GM23248 (cell line): ENCODE results near the gene GALNT5. TPM values are rescaled to one million over a fixed set of nuclear protein-coding genes. Genes with fewer than 3 reads are reported as not detected.
A peak's percentile ranks its signal among the peaks of the same experiment; 100 is the strongest.

ENCODE experiments used
- DNase-seq: peaks from one replicate; pipeline ENCODE4 v3.0.0-alpha.2; 2015
- H2AFZ ChIP-seq: fragments of 200-600 bp; sonication (generic); 2 replicates; pipeline ENCODE4 v1.6.1; 2016; ENCODE audit warnings: antibody characterized with exemption
- H3F3A ChIP-seq: fragments of 200-600 bp; sonication (generic); 2 replicates; pipeline ENCODE4 v1.6.1; 2016; ENCODE audit warnings: mild to moderate bottlenecking, antibody characterized with exemption, mixed run types; ENCODE audit not compliant: insufficient read depth
- H3K27ac ChIP-seq: fragments of 200-600 bp; sonication (generic); 2 replicates; pipeline ENCODE4 v1.5.1; 2016; ENCODE audit warnings: mild to moderate bottlenecking
- H3K27me3 ChIP-seq: fragments of 200-600 bp; sonication (generic); replicated peaks from 2 replicates; pipeline ENCODE4 v1.6.1; 2016; ENCODE audit warnings: mild to moderate bottlenecking; ENCODE audit not compliant: insufficient read depth
- H3K36me3 ChIP-seq: fragments of 200-600 bp; sonication (generic); 2 replicates; pipeline ENCODE4 v1.6.1; 2016; ENCODE audit warnings: low read depth, mild to moderate bottlenecking
- H3K4me1 ChIP-seq: fragments of 200-600 bp; sonication (generic); 2 replicates; pipeline ENCODE4 v1.6.1; 2016; ENCODE audit warnings: mild to moderate bottlenecking; ENCODE audit not compliant: insufficient read depth
- H3K4me2 ChIP-seq: fragments of 200-600 bp; sonication (generic); one replicate; pipeline ENCODE4 v1.6.1; 2016; ENCODE audit warnings: mild to moderate bottlenecking; ENCODE audit not compliant: unreplicated experiment
- H3K4me3 ChIP-seq: fragments of 200-600 bp; sonication (generic); 2 replicates; pipeline ENCODE4 v1.5.1; 2016; ENCODE audit warnings: mild to moderate bottlenecking
- H3K79me2 ChIP-seq: fragments of 200-600 bp; sonication (generic); 2 replicates; pipeline ENCODE4 v1.6.1; 2016; ENCODE audit warnings: mild to moderate bottlenecking; ENCODE audit not compliant: insufficient read depth
- H3K9ac ChIP-seq: fragments of 200-600 bp; sonication (generic); 2 replicates; pipeline ENCODE4 v1.6.1; 2016; ENCODE audit warnings: mild to moderate bottlenecking
- H3K9me2 ChIP-seq: fragments of 200-600 bp; sonication (generic); 2 replicates; pipeline ENCODE4 v1.6.1; 2016; ENCODE audit warnings: mixed run types, mild to moderate bottlenecking, moderate library complexity; ENCODE audit not compliant: insufficient read depth
- H3K9me3 ChIP-seq: fragments of 200-600 bp; sonication (generic); one replicate; pipeline ENCODE4 v1.6.1; 2017; ENCODE audit warnings: low read depth
- H4K20me1 ChIP-seq: fragments of 200-600 bp; sonication (generic); 2 replicates; pipeline ENCODE4 v1.6.0; 2016; ENCODE audit not compliant: insufficient read depth
- EZH2 ChIP-seq: fragments of 200-600 bp; sonication (generic); IDR thresholded peaks from 2 replicates; pipeline ENCODE4 v1.6.1; 2018; ENCODE audit warnings: antibody characterized with exemption, mild to moderate bottlenecking; ENCODE audit not compliant: insufficient read depth, poor library complexity, severe bottlenecking
- EZH2phosphoT487 ChIP-seq: fragments of 200-600 bp; sonication (generic); IDR thresholded peaks from 2 replicates; pipeline ENCODE4 v1.6.1; 2018; ENCODE audit warnings: antibody characterized with exemption, moderate library complexity, mild to moderate bottlenecking, low read depth; ENCODE audit not compliant: insufficient read depth
- WGBS, 2 experiments: methylation state at CpG; one replicate each; pipeline ENCODE4 v1.1.6; 2015 to 2017; ENCODE audit warnings: low lambda C conversion rate in 2 of 2, low coverage in 1 of 2; ENCODE audit errors: missing lambda C conversion rate in 2 of 2; 5-methylcytosine and 5-hydroxymethylcytosine counted together
- in situ Hi-C: fragments of 300-500 bp; cut with MboI; formaldehyde crosslinking; loops from 2 replicates; pipeline ENCODE4 v1.15.0; 2020
- polyA plus RNA-seq: library from polyadenylated mRNA; unstranded; fragments of >200 nt; fragmentation: Nextera tagmentation; extraction: Ambion mirVana; gene quantifications from 2 replicates; pipeline ENCODE4 v1.2.1, GENCODE V29; 2016
- total RNA-seq: library from RNA; depleted of rRNA; stranded (reverse); fragments of >200 nt; shearing (Covaris generic); gene quantifications from 2 replicates; pipeline ENCODE4 v1.2.3, GENCODE V29; 2014

Gene GALNT5
- total and polyA plus RNA-seq, 2 experiments from 2014 or later: 83.5 to 114 TPM

GRCh38 chr2:157322432-157322831 lies 64.9 kb downstream of the GALNT5 start:
- Histone ChIP-seq H3K27me3 (no peaks in the 10 kb centered on the region), H3F3A (peaks cover 9% of the 10 kb centered on the region; the same call in 1 of the 2 replicates)
- in situ Hi-C loops: no loop called here

GRCh38 chr2:157324331-157324843 lies 66.9 kb downstream of the GALNT5 start:
- in situ Hi-C loops: no loop called here

More at GRCh38 chr2:157322432-157322831, 64.9 kb downstream of the GALNT5 start:
- Histone ChIP-seq H3K4me2 (no peak overlapping the region), H3K9ac (no peak overlapping the region), H2AFZ (no peak overlapping the region), H3K9me3 (no peaks in the 10 kb centered on the region), H3K36me3 (no peaks in the 10 kb centered on the region), H3K4me3 (no peak overlapping the region), H3K79me2 (no peaks in the 10 kb centered on the region), H4K20me1 (no peaks in the 10 kb centered on the region), H3K4me1 (0 out of 2 replicates have a peak, but pooled peaks cover 6% of the 10 kb centered on the region), H3K27ac (no peak overlapping the region), H3K9me2 (no peaks in the 10 kb centered on the region)
- TF ChIP-seq EZH2 (no peak), EZH2phosphoT487 (no peak)
- DNase-seq: no peak
- WGBS, 2 experiments: 90 to 94% methylated on average over 4 of the region's 4 CpGs

DNA sequence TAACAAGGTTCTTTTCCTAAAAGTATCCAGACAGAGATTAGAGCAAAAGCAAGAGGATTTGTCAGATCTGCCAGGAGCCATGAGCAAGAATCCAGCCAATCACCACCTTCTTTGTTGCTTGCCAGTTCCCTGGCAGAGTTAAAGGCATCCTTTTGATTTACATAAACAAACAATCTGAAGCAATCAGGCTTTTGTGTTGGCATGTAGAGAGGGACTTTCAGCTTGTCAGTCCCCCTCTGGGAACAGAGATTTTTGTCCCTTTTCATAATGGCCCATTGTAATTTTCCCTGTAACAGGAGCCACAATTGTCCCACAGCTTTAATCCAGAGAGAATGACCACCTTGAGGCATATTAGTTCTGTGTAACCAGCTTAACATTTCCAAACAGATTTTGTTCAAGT lies 68.3 kb downstream of the GALNT5 start, which contains the start of gene ERMN:
TSS of gene ERMN (minus strand) at position 39 of the 400 bp plus-strand sequence. CDS start 182 bp downstream, outside the sequence.
- Histone ChIP-seq H3K79me2 (no peaks in the 10 kb centered on the region), H2AFZ (no peak within 1 kb of the TSS), H3K27me3 (no peaks in the 10 kb centered on the region), H3K4me3 (no peak within 1 kb of the TSS), H4K20me1 (no peaks in the 10 kb centered on the region), H3K27ac (no peak within 1 kb of the TSS), H3K9me3 (no peaks in the 10 kb centered on the region), H3K36me3 (no peaks in the 10 kb centered on the region), H3K9ac (no peak within 1 kb of the TSS), H3F3A (no peaks in the 10 kb centered on the region), H3K9me2 (no peaks in the 10 kb centered on the region), H3K4me2 (no peak within 1 kb of the TSS), H3K4me1 (0 out of 2 replicates have a peak, but pooled peaks cover 7% of the 10 kb centered on the region)
- in situ Hi-C loops: loop anchor here (25.0 kb wide), 1 partner anchor 687 kb away; no protein-coding TSS in a partner anchor
- no peak for TF ChIP-seq EZH2
- TF ChIP-seq EZH2phosphoT487: no peak
- DNase-seq: no peak

More at GRCh38 chr2:157324331-157324843, 66.9 kb downstream of the GALNT5 start:
- no peak overlapping the region for H3K27ac ChIP-seq
- no peaks in the 10 kb centered on the region for H3K79me2 ChIP-seq
- H3K27me3 ChIP-seq: no peaks in the 10 kb centered on the region
- H4K20me1 ChIP-seq: no peaks in the 10 kb centered on the region
- H3K9me2 ChIP-seq: no peaks in the 10 kb centered on the region
- 88 to 96% methylated on average over 2 of the region's 2 CpGs for WGBS, 2 experiments
- H3K4me3 ChIP-seq: no peak overlapping the region
- no peak overlapping the region for H2AFZ ChIP-seq
- H3K9ac ChIP-seq: no peak overlapping the region
- H3K4me1 ChIP-seq: 0 out of 2 replicates have a peak, but pooled peaks cover 12% of the 10 kb centered on the region
- TF ChIP-seq EZH2: no peak
- no peak for TF ChIP-seq EZH2phosphoT487
- no peaks in the 10 kb centered on the region for H3K9me3 ChIP-seq
- DNase-seq: no peak
- H3K4me2 ChIP-seq: no peak overlapping the region
- H3K36me3 ChIP-seq: no peaks in the 10 kb centered on the region
- H3F3A ChIP-seq: no peaks in the 10 kb centered on the region

GRCh38 chr2:157326698-157327097 lies 69.2 kb downstream of the GALNT5 start:
- H3K79me2 ChIP-seq: no peaks in the 10 kb centered on the region
- H3K9ac ChIP-seq: no peak overlapping the region
- H3K4me1 ChIP-seq: 0 out of 2 replicates have a peak, but pooled peaks cover 5% of the 10 kb centered on the region
- no peaks in the 10 kb centered on the region for H3K9me2 ChIP-seq
- H3K9me3 ChIP-seq: no peaks in the 10 kb centered on the region
- in situ Hi-C loops: loop anchor here (25.0 kb wide), 1 partner anchor 686 kb away; no protein-coding TSS in a partner anchor
- DNase-seq: no peak
- 60 to 62% methylated on average over 3 of the region's 3 CpGs for WGBS, 2 experiments
- no peak overlapping the region for H2AFZ ChIP-seq
- no peaks in the 10 kb centered on the region for H3F3A ChIP-seq
- no peaks in the 10 kb centered on the region for H3K27me3 ChIP-seq
- H4K20me1 ChIP-seq: no peaks in the 10 kb centered on the region
- H3K36me3 ChIP-seq: no peaks in the 10 kb centered on the region
- H3K4me2 ChIP-seq: no peak overlapping the region
- H3K4me3 ChIP-seq: no peak overlapping the region
- TF ChIP-seq EZH2phosphoT487 (no peak), EZH2 (no peak)
- no peak overlapping the region for H3K27ac ChIP-seq

GRCh38 chr2:157327200-157327599 lies 69.7 kb downstream of the GALNT5 start:
- DNase-seq: no peak
- H3K4me2 ChIP-seq: no peak overlapping the region
- in situ Hi-C loops: loop anchor here (25.0 kb wide), 1 partner anchor 685 kb away; no protein-coding TSS in a partner anchor
- no peaks in the 10 kb centered on the region for H3K36me3 ChIP-seq
- 68 to 70% methylated on average over 3 of the region's 3 CpGs for WGBS, 2 experiments
- no peak overlapping the region for H3K27ac ChIP-seq
- no peak for TF ChIP-seq EZH2phosphoT487
- no peak for TF ChIP-seq EZH2
- H4K20me1 ChIP-seq: no peaks in the 10 kb centered on the region
- no peaks in the 10 kb centered on the region for H3K9me3 ChIP-seq
- no peak overlapping the region for H3K4me3 ChIP-seq
- H3K9me2 ChIP-seq: no peaks in the 10 kb centered on the region
- H3K4me1 ChIP-seq: 0 out of 2 replicates have a peak, but pooled peaks cover 5% of the 10 kb centered on the region
- no peak overlapping the region for H3K9ac ChIP-seq
- no peaks in the 10 kb centered on the region for H3K79me2 ChIP-seq
- H3F3A ChIP-seq: no peaks in the 10 kb centered on the region
- H3K27me3 ChIP-seq: no peaks in the 10 kb centered on the region
- H2AFZ ChIP-seq: peak overlapping the region; percentile 45
